ENCODE data around the gene OR2T11.
"Not testable (repeated sequence)": the region's sequence is repeated elsewhere in the genome, so short reads cannot be mapped to it uniquely, and the experiment has no call there.

The OR2T11 gene

GRCh38 chr1:248634991-248635390, at the start of gene OR2T11:
OR2T11 (minus strand) TSS chr1:248635091; CDS start chr1:248627128, 7,963 bp downstream.
- H3K4me3 ChIP-seq (ENCODE audit: low read depth, low read length); DNase-seq (ENCODE audit: low read depth, low spot score); POLR2A ChIA-PET; CTCF ChIA-PET: not testable (repeated sequence)

- POLR2A ChIA-PET, result no interaction called here
- DNase-seq (ENCODE audit: low read depth, low spot score), result no peak
- no peak overlapping the region for H3K4me3 ChIP-seq (ENCODE audit: low read depth, low read length)
- no peak for TF ChIP-seq CTCF (IDR thresholded peaks at IDR 0.05; ENCODE audit: insufficient read depth, low read length, missing control alignments)
- CTCF ChIA-PET, result no interaction called here
Observed at GRCh38 chr1:248681651-248682050, 46.8 kb upstream of the OR2T11 start.

GRCh38 chr1:248670003-248670402, 35.1 kb upstream of the OR2T11 start:
- CTCF ChIA-PET, result no interaction called here
- H3K4me3 ChIP-seq (ENCODE audit: low read depth, low read length), result no peak overlapping the region
- TF ChIP-seq CTCF (IDR thresholded peaks at IDR 0.05; ENCODE audit: insufficient read depth, low read length, missing control alignments), result no peak
- POLR2A ChIA-PET, result no interaction called here
- DNase-seq (ENCODE audit: low read depth, low spot score), result no peak

- DNase-seq (ENCODE audit: low read depth, low spot score); H3K4me3 ChIP-seq (ENCODE audit: low read depth, low read length); CTCF ChIA-PET; POLR2A ChIA-PET: not testable (repeated sequence)
Observed at GRCh38 chr1:248663453-248664328, 28.8 kb upstream of the OR2T11 start.

- DNase-seq (ENCODE audit: low read depth, low spot score); CTCF ChIA-PET; H3K4me3 ChIP-seq (ENCODE audit: low read depth, low read length); POLR2A ChIA-PET: not testable (repeated sequence)
Observed at GRCh38 chr1:248656797-248657196, 21.9 kb upstream of the OR2T11 start.

- CTCF ChIA-PET; POLR2A ChIA-PET; H3K4me3 ChIP-seq (ENCODE audit: low read depth, low read length); DNase-seq (ENCODE audit: low read depth, low spot score): not testable (repeated sequence)
Observed at GRCh38 chr1:248655354-248655753, 20.5 kb upstream of the OR2T11 start, which contains the start of gene OR2T27. OR2T27 (minus strand) TSS chr1:248655528; CDS start chr1:248650884, 4,644 bp downstream.

- DNase-seq (ENCODE audit: low read depth, low spot score); CTCF ChIA-PET; POLR2A ChIA-PET; H3K4me3 ChIP-seq (ENCODE audit: low read depth, low read length): not testable (repeated sequence)
Observed at GRCh38 chr1:248648770-248649536, 14.1 kb upstream of the OR2T11 start.

- CTCF ChIA-PET; H3K4me3 ChIP-seq (ENCODE audit: low read depth, low read length); POLR2A ChIA-PET; DNase-seq (ENCODE audit: low read depth, low spot score): not testable (repeated sequence)
Observed at GRCh38 chr1:248645178-248645577, 10.3 kb upstream of the OR2T11 start, which contains the start of gene OR2T35. OR2T35 (minus strand) TSS chr1:248645278; CDS start chr1:248639258, 6,020 bp downstream.

- H3K4me3 ChIP-seq (ENCODE audit: low read depth, low read length); DNase-seq (ENCODE audit: low read depth, low spot score); POLR2A ChIA-PET; CTCF ChIA-PET: not testable (repeated sequence)
Observed at GRCh38 chr1:248642971-248643651, 8.2 kb upstream of the OR2T11 start.

- CTCF ChIA-PET; DNase-seq (ENCODE audit: low read depth, low spot score): not testable (repeated sequence)
Observed at GRCh38 chr1:248641583-248641982, 6.7 kb upstream of the OR2T11 start.

GRCh38 chr1:248640906-248641305, 6.0 kb upstream of the OR2T11 start:
- POLR2A ChIA-PET; DNase-seq (ENCODE audit: low read depth, low spot score); H3K4me3 ChIP-seq (ENCODE audit: low read depth, low read length); CTCF ChIA-PET: not testable (repeated sequence)

More at GRCh38 chr1:248641583-248641982, 6.7 kb upstream of the OR2T11 start:
- POLR2A ChIA-PET; H3K4me3 ChIP-seq (ENCODE audit: low read depth, low read length): not testable (repeated sequence)

GRCh38 chr1:248639652-248640051, 4.8 kb upstream of the OR2T11 start:
- H3K4me3 ChIP-seq (ENCODE audit: low read depth, low read length); CTCF ChIA-PET; POLR2A ChIA-PET; DNase-seq (ENCODE audit: low read depth, low spot score): not testable (repeated sequence)

- CTCF ChIA-PET; POLR2A ChIA-PET; DNase-seq (ENCODE audit: low read depth, low spot score): not testable (repeated sequence)
Observed at GRCh38 chr1:248636612-248637011, 1.7 kb upstream of the OR2T11 start.

More at GRCh38 chr1:248636612-248637011, 1.7 kb upstream of the OR2T11 start:
- H3K4me3 ChIP-seq (ENCODE audit: low read depth, low read length), result not testable (repeated sequence)
